Right lobe of liver (tissue), 6 donors: Measurements from ENCODE around the gene KCNK3. TPM values are rescaled to one million over a fixed set of nuclear protein-coding genes. Genes with fewer than 3 reads are reported as not detected.
A peak's percentile ranks its signal among the peaks of the same experiment; 100 is the strongest.
"Not testable (repeated sequence)": the region's sequence is repeated elsewhere in the genome, so short reads cannot be mapped to it uniquely, and the experiment has no call there.

ENCODE experiments used
- ATAC-seq, 4 donors: fragments of 200-7000 bp; cut with Tn5 transposase; one replicate each; pipeline ENCODE4 v1.9.1; 2020; ENCODE audit warnings: mild to moderate bottlenecking in 4 of 4, moderate library complexity in 4 of 4
- DNase-seq, 3 donors: peaks; one replicate each; pipeline ENCODE4 v3.0.0-alpha.2; 2020
- H3K27ac ChIP-seq, 3 donors: fragments of 200-600 bp; one replicate each; pipeline ENCODE4 v1.8.0; 2022
- H3K27me3 ChIP-seq, 2 donors: fragments of 200-600 bp; one replicate each; pipeline ENCODE4 v1.8.0; 2022
- H3K36me3 ChIP-seq, 4 donors: fragments of 200-600 bp; sonication (generic) in 1 of 4; one replicate each; pipeline versions ENCODE4 v1.5.1 to v1.8.0; 2017 to 2022; ENCODE audit warnings: control low read depth in 1 of 4
- H3K4me1 ChIP-seq, 4 donors: fragments of 200-600 bp; sonication (generic) in 1 of 4; one replicate each; pipeline versions ENCODE4 v1.5.1 to v1.8.0; 2017 to 2022; ENCODE audit warnings: control low read depth in 1 of 4
- H3K4me3 ChIP-seq, 3 donors: fragments of 200-600 bp; one replicate each; pipeline ENCODE4 v1.8.0; 2022
- H3K9me3 ChIP-seq, 4 donors: fragments of 200-600 bp; sonication (generic) in 1 of 4; one replicate each; pipeline versions ENCODE4 v1.5.1 to v1.8.0; 2017 to 2022; ENCODE audit warnings: control low read depth in 1 of 4
- POLR2A ChIP-seq: fragments of 450-650 bp; IDR thresholded peaks from one replicate; pipeline ENCODE4 v1.6.1; 2017; ENCODE audit warnings: antibody characterized with exemption, mild to moderate bottlenecking
- WGBS: methylation state at CpG from one replicate; pipeline ENCODE4 v1.1.6; 2018; ENCODE audit warnings: low coverage, low lambda C conversion rate; ENCODE audit not compliant: insufficient coverage; ENCODE audit errors: missing lambda C conversion rate; 5-methylcytosine and 5-hydroxymethylcytosine counted together
- intact Hi-C, 2 donors: fragments of 100-400 bp; cut with DNase I; formaldehyde crosslinking; loops; one replicate each; pipeline versions ENCODE4 v1.11.2 to v1.14.1; 2022
- total RNA-seq, 6 experiments: library from RNA; depleted of rRNA in 2 of 6; stranded (reverse); fragments of >200 nt in 2 of 6; fragmentation: NEBNext Ultra II Directional in 3 of 6; extraction: Animal tissue kit (Norgen Biotek cat#: 25700) in 3 of 6; gene quantifications; one replicate each; pipeline versions ENCODE4 v1.1.0 to v1.2.4, GENCODE V29; 2016 to 2023
- TF ChIP-seq, protein P1 (sequence below), 4 donors: fragments of 200-600 bp in 3 of 4; fragments of 450-650 bp in 1 of 4; IDR thresholded peaks; one replicate each; pipeline versions ENCODE4 v1.5.1 to v1.8.0; 2016 to 2022; ENCODE audit warnings: antibody characterized with exemption in 4 of 4, mild to moderate bottlenecking in 2 of 4
- donor health status: DM: no; HTN: yes; CAD: no.
- donor health status: DM: no; HTN: no; CAD: no.
- donor health status: DM: no; HTN: no; CAD: no.
- donor health status: DM: no; HTN: yes; CAD: no.
- donor health status: DM: no; HTN: yes; CAD: no.

KCNK3 gene
- total RNA-seq, 6 experiments from 2014 or later = 0.18 to 0.43 (median 0.33) TPM

DNA sequence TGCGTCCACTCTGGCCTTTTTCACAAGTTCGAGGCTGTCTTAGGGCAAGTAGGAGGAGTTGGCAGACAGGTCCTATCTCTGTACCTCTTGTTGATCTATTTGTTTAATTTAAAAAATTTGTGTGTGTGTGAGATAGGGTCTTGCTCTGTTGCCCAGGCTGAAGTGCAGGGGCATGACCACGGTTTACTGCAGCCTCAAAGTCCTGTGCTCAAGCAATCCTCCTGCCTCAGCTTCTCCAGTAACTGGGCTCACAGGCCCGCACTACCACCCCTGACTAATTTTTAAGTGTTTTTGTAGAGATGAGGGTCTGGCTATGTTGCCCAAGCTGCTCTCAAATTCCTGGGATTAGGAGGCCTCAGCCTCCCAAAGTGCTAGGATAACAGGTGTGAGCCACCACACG lies 67.3 kb downstream of the KCNK3 start:
- TF ChIP-seq POLR2A = no peak
- TF ChIP-seq, protein P1, sequence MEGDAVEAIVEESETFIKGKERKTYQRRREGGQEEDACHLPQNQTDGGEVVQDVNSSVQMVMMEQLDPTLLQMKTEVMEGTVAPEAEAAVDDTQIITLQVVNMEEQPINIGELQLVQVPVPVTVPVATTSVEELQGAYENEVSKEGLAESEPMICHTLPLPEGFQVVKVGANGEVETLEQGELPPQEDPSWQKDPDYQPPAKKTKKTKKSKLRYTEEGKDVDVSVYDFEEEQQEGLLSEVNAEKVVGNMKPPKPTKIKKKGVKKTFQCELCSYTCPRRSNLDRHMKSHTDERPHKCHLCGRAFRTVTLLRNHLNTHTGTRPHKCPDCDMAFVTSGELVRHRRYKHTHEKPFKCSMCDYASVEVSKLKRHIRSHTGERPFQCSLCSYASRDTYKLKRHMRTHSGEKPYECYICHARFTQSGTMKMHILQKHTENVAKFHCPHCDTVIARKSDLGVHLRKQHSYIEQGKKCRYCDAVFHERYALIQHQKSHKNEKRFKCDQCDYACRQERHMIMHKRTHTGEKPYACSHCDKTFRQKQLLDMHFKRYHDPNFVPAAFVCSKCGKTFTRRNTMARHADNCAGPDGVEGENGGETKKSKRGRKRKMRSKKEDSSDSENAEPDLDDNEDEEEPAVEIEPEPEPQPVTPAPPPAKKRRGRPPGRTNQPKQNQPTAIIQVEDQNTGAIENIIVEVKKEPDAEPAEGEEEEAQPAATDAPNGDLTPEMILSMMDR (IDR thresholded peaks at IDR 0.05) = no peak
- WGBS = 94% methylated on average over 2 of the region's 5 CpGs
- ATAC-seq = no peak
- DNase-seq = no peak
- Histone ChIP-seq H3K27ac (no peak overlapping the region), H3K36me3 (no peaks in the 10 kb centered on the region), H3K4me3 (no peak overlapping the region), H3K9me3 (no peaks in the 10 kb centered on the region), H3K4me1 (peaks cover 0 to 11% (median 8%) of the 10 kb centered on the region in 4 donors), H3K27me3 (no peaks in the 10 kb centered on the region)
- intact Hi-C loops = no loop called here

DNA sequence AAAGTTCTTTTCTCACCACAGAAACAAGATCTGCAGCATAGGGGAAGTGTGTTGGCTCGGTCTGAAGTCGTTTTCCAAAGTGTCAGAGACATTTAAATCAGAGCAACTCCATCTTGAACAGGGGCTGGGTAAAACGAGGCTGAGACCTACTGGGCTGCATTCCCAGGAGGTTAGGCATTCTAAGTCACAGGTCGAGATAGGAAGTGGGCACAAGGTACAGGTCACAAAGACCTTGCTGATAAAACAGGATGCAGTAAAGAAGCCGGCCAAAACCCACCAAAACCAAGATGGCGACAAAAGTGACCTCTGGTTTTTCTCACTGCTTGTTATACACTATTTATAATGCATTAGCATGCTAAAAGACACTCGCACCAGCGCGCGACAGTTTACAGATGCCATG lies 68.5 kb downstream of the KCNK3 start:
- H3K9me3 ChIP-seq, H3K27ac ChIP-seq, DNase-seq, ATAC-seq, H3K4me3 ChIP-seq, H3K27me3 ChIP-seq, intact Hi-C loops, H3K36me3 ChIP-seq: not testable (repeated sequence)
- H3K4me1 ChIP-seq = peaks cover 0 to 18% (median 12%) of the 10 kb centered on the region in 4 donors
- WGBS = 70% methylated on average over 8 of the region's 10 CpGs

DNA sequence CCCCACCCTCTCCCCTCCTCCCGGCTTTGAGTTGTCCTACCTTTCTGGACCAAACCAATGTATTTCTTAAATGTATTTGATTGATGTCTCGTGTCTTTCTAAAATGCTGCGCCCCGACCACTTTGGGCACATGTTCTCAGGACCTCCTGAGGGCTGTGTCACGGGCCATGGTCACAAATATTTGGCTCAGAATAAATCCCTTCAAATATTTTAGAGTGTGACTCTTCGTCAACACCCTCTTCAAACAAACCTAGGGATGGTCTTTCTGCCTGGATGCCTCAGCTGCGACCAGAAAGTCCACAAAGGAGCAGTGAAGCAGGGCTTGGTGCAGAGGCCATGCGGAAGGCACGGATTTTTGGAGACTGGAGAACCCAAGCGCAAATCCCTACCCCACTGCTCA lies 70.5 kb downstream of the KCNK3 start:
- no peaks in the 10 kb centered on the region for H3K27me3 ChIP-seq
- ATAC-seq = no peak
- 97% methylated on average over 10 of the region's 10 CpGs for WGBS
- H3K27ac ChIP-seq = no peak overlapping the region
- TF ChIP-seq, protein P1 (IDR thresholded peaks at IDR 0.05) = no peak
- TF ChIP-seq POLR2A = no peak
- DNase-seq = no peak
- peaks cover 0 to 34% (median 19%) of the 10 kb centered on the region in 4 donors for H3K4me1 ChIP-seq
- H3K36me3 ChIP-seq = no peaks in the 10 kb centered on the region
- H3K9me3 ChIP-seq = no peaks in the 10 kb centered on the region
- H3K4me3 ChIP-seq = no peak overlapping the region
- intact Hi-C loops = no loop called here

DNA sequence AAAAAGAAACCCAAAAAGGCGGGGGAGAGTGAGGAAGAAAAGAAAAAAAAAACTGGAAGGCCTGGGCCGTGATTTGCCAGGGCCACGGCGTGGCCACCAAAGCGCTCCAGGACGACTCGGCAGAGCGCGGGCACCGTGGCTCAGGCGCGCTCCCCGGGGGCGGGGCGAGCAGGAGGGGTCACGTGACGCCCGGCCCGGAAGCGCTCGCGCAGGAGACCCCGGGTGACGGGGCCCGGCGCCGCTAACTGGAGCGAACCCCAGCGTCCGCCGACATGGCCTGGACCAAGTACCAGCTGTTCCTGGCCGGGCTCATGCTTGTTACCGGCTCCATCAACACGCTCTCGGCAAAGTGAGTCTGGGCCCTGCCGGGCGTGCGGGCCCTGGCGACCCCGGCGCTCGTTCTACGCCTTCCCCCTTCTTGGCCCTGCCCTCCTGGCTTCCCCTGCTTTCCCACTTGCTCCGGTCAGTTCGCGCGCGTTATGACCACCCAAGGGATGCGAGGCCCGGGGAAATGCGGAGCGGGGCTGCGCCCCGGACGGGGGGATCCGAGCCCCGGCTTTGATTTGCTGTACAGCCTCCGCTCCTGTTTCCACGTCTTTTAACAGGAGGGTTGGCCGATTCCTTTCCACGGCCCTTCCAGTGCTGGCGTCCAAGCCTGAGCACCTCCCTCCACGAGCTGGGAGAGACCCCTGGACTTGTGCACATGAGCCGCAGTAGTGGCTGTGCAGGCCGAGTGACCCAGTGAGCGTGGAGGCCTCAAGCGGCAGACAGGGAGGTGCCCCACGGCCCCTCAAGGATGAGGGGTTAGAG lies 71.8 kb downstream of the KCNK3 start, which contains the start of gene SLC35F6:
TSS of gene SLC35F6 (plus strand) at position 207 of the 810 bp plus-strand sequence. CDS start at position 273, 66 bp downstream.
- H3K4me3 ChIP-seq = peak within 1 kb of the TSS; percentile 75 to 92 (median 88)
- ATAC-seq (peak; percentile 85 to 90 (median 88)), DNase-seq (peak; percentile 86 to 88 (median 86))
- intact Hi-C loops = no loop called here
- no peaks in the 10 kb centered on the region for H3K36me3 ChIP-seq
- no peaks in the 10 kb centered on the region for H3K9me3 ChIP-seq
- peak; percentile 96 for TF ChIP-seq POLR2A
- TF ChIP-seq, protein P1 (IDR thresholded peaks at IDR 0.05) = no peak
- H3K27me3 ChIP-seq = no peaks in the 10 kb centered on the region
- under 1% methylated on average over 32 of the region's 68 CpGs for whole genome bisulfite sequencing
- peak within 1 kb of the TSS; percentile 76 to 93 (median 84) for H3K27ac ChIP-seq
- peaks cover 0 to 37% (median 17%) of the 10 kb centered on the region in 4 donors for H3K4me1 ChIP-seq

DNA sequence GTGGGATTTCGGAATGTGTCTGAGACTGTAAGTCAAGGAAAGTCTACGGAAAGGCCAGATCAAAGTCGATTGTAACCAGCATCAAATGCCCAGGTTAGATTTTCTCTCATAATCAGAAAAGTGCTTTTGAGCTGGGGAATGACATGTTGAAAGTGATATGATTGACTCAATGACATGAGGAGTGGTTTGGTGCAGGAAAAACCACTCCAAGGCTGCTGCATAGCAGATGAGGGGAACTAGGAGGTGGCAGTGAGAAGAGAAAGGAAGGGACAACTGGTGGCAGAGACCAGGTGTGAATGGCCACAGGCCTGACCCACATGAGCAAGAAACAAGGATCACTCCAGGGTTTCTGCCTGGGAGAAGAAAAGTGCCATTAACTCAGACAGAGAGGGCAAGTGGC lies 72.4 kb downstream of the KCNK3 start:
- TF ChIP-seq, protein P1 (IDR thresholded peaks at IDR 0.05) = no peak
- TF ChIP-seq POLR2A = no peak
- WGBS = 19% methylated on average over 3 of the region's 3 CpGs
- H3K27me3 ChIP-seq = no peaks in the 10 kb centered on the region
- ATAC-seq (peak in 1 of 4 donors; percentile 7), DNase-seq (no peak)
- H3K4me3 ChIP-seq = peak overlapping the region; percentile 75 to 92 (median 88)
- no peaks in the 10 kb centered on the region for H3K36me3 ChIP-seq
- no peaks in the 10 kb centered on the region for H3K9me3 ChIP-seq
- H3K27ac ChIP-seq = peak overlapping the region; percentile 76 to 93 (median 84)
- peaks cover 0 to 43% (median 17%) of the 10 kb centered on the region in 4 donors for H3K4me1 ChIP-seq
- intact Hi-C loops = no loop called here
